Smooth muscle cell (in vitro differentiated cells): Measurements from ENCODE around the gene CCDC66. TPM values are rescaled to one million over a fixed set of nuclear protein-coding genes. Genes with fewer than 3 reads are reported as not detected.
A peak's percentile ranks its signal among the peaks of the same experiment; 100 is the strongest.

ENCODE experiments used
- DNase-seq: peaks from one replicate; lab custom pipeline; 2025; ENCODE audit not compliant: unreplicated experiment; lab: John Stamatoyannopoulos, UW
- H2AFZ ChIP-seq: fragments of 200-600 bp; sonication (generic); 2 replicates; pipeline ENCODE4 v1.6.0; 2016; ENCODE audit warnings: antibody characterized with exemption, low read depth, mild to moderate bottlenecking
- H3F3A ChIP-seq: fragments of 200-600 bp; sonication (generic); 2 replicates; pipeline ENCODE4 v1.6.0; 2017; ENCODE audit warnings: antibody characterized with exemption, low read depth
- H3K27ac ChIP-seq: fragments of 200-600 bp; sonication (generic); 2 replicates; pipeline ENCODE4 v1.5.1; 2016; ENCODE audit warnings: low read depth, mild to moderate bottlenecking
- H3K27me3 ChIP-seq: fragments of 200-600 bp; sonication (generic); 2 replicates; pipeline ENCODE4 v1.6.1; 2016; ENCODE audit warnings: low read depth, mild to moderate bottlenecking
- H3K36me3 ChIP-seq: fragments of 200-600 bp; sonication (generic); 2 replicates; pipeline ENCODE4 v1.5.1; 2016; ENCODE audit warnings: low read depth
- H3K4me1 ChIP-seq: fragments of 200-600 bp; sonication (generic); 2 replicates; pipeline ENCODE4 v1.5.1; 2016; ENCODE audit warnings: low read depth
- H3K4me2 ChIP-seq: fragments of 200-600 bp; sonication (generic); 2 replicates; pipeline ENCODE4 v1.6.0; 2016; ENCODE audit warnings: mild to moderate bottlenecking
- H3K4me3 ChIP-seq: fragments of 200-600 bp; sonication (generic); 2 replicates; pipeline ENCODE4 v1.5.1; 2016; ENCODE audit warnings: mild to moderate bottlenecking
- H3K79me2 ChIP-seq: fragments of 200-600 bp; sonication (generic); 2 replicates; pipeline ENCODE4 v1.6.0; 2016; ENCODE audit warnings: low read depth, mild to moderate bottlenecking
- H3K9ac ChIP-seq: fragments of 200-600 bp; sonication (generic); 2 replicates; pipeline ENCODE4 v1.6.0; 2016; ENCODE audit warnings: low read depth
- H3K9me3 ChIP-seq: fragments of 200-600 bp; sonication (generic); replicated peaks from 2 replicates; pipeline ENCODE4 v1.5.1; 2016; ENCODE audit warnings: low read depth
- H4K20me1 ChIP-seq: fragments of 200-600 bp; sonication (generic); 2 replicates; pipeline ENCODE4 v1.6.0; 2016; ENCODE audit warnings: low read depth
- CTCF ChIP-seq: fragments of 200-600 bp; sonication (generic); IDR thresholded peaks from 2 replicates; pipeline ENCODE4 v1.5.1; 2017; ENCODE audit warnings: borderline replicate concordance, mild to moderate bottlenecking, antibody characterized with exemption; ENCODE audit not compliant: insufficient read depth, poor library complexity, severe bottlenecking
- WGBS: methylation state at CpG from one replicate; pipeline ENCODE4 v1.1.7; 2016; ENCODE audit warnings: low lambda C conversion rate; 5-methylcytosine and 5-hydroxymethylcytosine counted together
- polyA plus RNA-seq: library from polyadenylated mRNA; unstranded; fragments of >200 nt; fragmentation: Nextera tagmentation; extraction: Ambion mirVana; gene quantifications from 2 replicates; pipeline ENCODE4 v1.2.1, GENCODE V29; 2016
- total RNA-seq: library from RNA; depleted of rRNA; stranded (reverse); fragments of >200 nt; gene quantifications from 2 replicates; pipeline ENCODE4 v1.2.3, GENCODE V29; 2014

CCDC66 gene
- 24.3 and 26.1 TPM in 2 replicates for total RNA-seq
- polyA plus RNA-seq: 9.3 and 13.6 TPM in 2 replicates

GRCh38 chr3:56556908-56557830, at the start of gene CCDC66:
CCDC66 (plus strand) TSS chr3:56557175; CDS start chr3:56557243, 68 bp downstream.
- Histone ChIP-seq H3K9me3 (no peaks in the 10 kb centered on the region), H4K20me1 (peaks cover 4% of the 10 kb centered on the region), H3K27me3 (no peaks in the 10 kb centered on the region), H3K27ac (peak within 1 kb of the TSS; percentile 83), H3K4me3 (peak within 1 kb of the TSS; percentile 68), H2AFZ (peak within 1 kb of the TSS; percentile 97), H3F3A (peaks cover 3% of the 10 kb centered on the region), H3K4me1 (peaks cover 13% of the 10 kb centered on the region), H3K79me2 (peaks cover 15% of the 10 kb centered on the region), H3K4me2 (peak within 1 kb of the TSS; percentile 90), H3K9ac (peak within 1 kb of the TSS; percentile 86), H3K36me3 (peaks cover 6% of the 10 kb centered on the region)
- peak; percentile 63 for DNase-seq
- whole genome bisulfite sequencing: 1% methylated on average over 52 of the region's 54 CpGs
- peak; percentile 50 for TF ChIP-seq CTCF

- Histone ChIP-seq H3F3A (no peaks in the 10 kb centered on the region), H3K36me3 (no peaks in the 10 kb centered on the region), H3K27me3 (peaks cover 6% of the 10 kb centered on the region), H3K4me1 (no peaks in the 10 kb centered on the region), H3K79me2 (no peaks in the 10 kb centered on the region), H3K4me3 (no peak overlapping the region), H4K20me1 (no peaks in the 10 kb centered on the region), H2AFZ (no peak overlapping the region), H3K4me2 (no peak overlapping the region), H3K9me3 (no peaks in the 10 kb centered on the region), H3K27ac (no peak overlapping the region), H3K9ac (no peak overlapping the region)
- no peak for TF ChIP-seq CTCF
- 74% methylated on average over 1 of the region's 1 CpG for WGBS
- no peak for DNase-seq
Measured at GRCh38 chr3:56519641-56520040, 37.3 kb upstream of the CCDC66 start.

GRCh38 chr3:56522374-56522773, 34.6 kb upstream of the CCDC66 start:
- Histone ChIP-seq H3K9ac (no peak overlapping the region), H3K27me3 (peaks cover 6% of the 10 kb centered on the region), H3K9me3 (no peaks in the 10 kb centered on the region), H4K20me1 (no peaks in the 10 kb centered on the region), H3K4me1 (no peaks in the 10 kb centered on the region), H3K4me2 (no peak overlapping the region), H2AFZ (no peak overlapping the region), H3K27ac (no peak overlapping the region), H3K36me3 (no peaks in the 10 kb centered on the region), H3F3A (no peaks in the 10 kb centered on the region), H3K4me3 (no peak overlapping the region), H3K79me2 (no peaks in the 10 kb centered on the region)
- DNase-seq: no peak
- 71% methylated on average over 7 of the region's 7 CpGs for WGBS
- no peak for TF ChIP-seq CTCF
